ENCODE results near the gene SLC25A21. TPM values are rescaled to one million over a fixed set of nuclear protein-coding genes. Genes with fewer than 3 reads are reported as not detected.
A peak's percentile ranks its signal among the peaks of the same experiment; 100 is the strongest.
"Not testable (repeated sequence)": the region's sequence is repeated elsewhere in the genome, so short reads cannot be mapped to it uniquely, and the experiment has no call there.

Gene SLC25A21
- total RNA-seq, 1 donor from 2014 or later: 6.4 TPM

GRCh38 chr14:37181441-37181840 lies 9.0 kb upstream of the SLC25A21 start:
- H3K36me3 Mint-ChIP-seq: no peaks in the 10 kb centered on the region
- Histone ChIP-seq H3K27me3 (no peaks in the 10 kb centered on the region), H4K20me1 (ENCODE audit: low read depth) (no peaks in the 10 kb centered on the region), H3K9ac (no peak overlapping the region), H3K4me3 (no peak overlapping the region), H3K36me3 (no peaks in the 10 kb centered on the region), H3K27ac (no peak overlapping the region), H3K9me3 (ENCODE audit: low read depth) (no peaks in the 10 kb centered on the region), H3K4me1 (no peaks in the 10 kb centered on the region), H3F3A (ENCODE audit: low read depth) (no peaks in the 10 kb centered on the region), H3K4me2 (no peak overlapping the region), H3K79me2 (ENCODE audit: low read depth) (no peaks in the 10 kb centered on the region), H2AFZ (replicated peaks) (no peak overlapping the region)
- no peaks in the 10 kb centered on the region for H3K4me1 Mint-ChIP-seq
- DNase-seq (ENCODE audit: low spot score): no peak
- peaks cover 2% of the 10 kb centered on the region for H3K27me3 Mint-ChIP-seq (ENCODE audit: insufficient read depth, low read depth)
- H3K4me3 Mint-ChIP-seq: no peak overlapping the region
- no peaks in the 10 kb centered on the region for H3K9me3 Mint-ChIP-seq
- TF ChIP-seq EZH2 (IDR thresholded peaks at IDR 0.05): no peak
- no peak for TF ChIP-seq CTCF (IDR thresholded peaks at IDR 0.05)
- TF ChIP-seq EZH2phosphoT487 (IDR thresholded peaks at IDR 0.05): no peak
- no peak overlapping the region for H3K27ac Mint-ChIP-seq

- not testable (repeated sequence) for H4K20me1 ChIP-seq (ENCODE audit: low read depth); H3K4me3 Mint-ChIP-seq; H3F3A ChIP-seq (ENCODE audit: low read depth); H3K79me2 ChIP-seq (ENCODE audit: low read depth); H3K27me3 ChIP-seq; H3K9me3 ChIP-seq (ENCODE audit: low read depth); H3K4me2 ChIP-seq; H3K9ac ChIP-seq; H3K36me3 Mint-ChIP-seq; H3K27me3 Mint-ChIP-seq (ENCODE audit: insufficient read depth, low read depth); H3K4me1 Mint-ChIP-seq; H2AFZ ChIP-seq (replicated peaks); H3K27ac ChIP-seq; H3K9me3 Mint-ChIP-seq; H3K27ac Mint-ChIP-seq; H3K36me3 ChIP-seq; H3K4me1 ChIP-seq; H3K4me3 ChIP-seq; DNase-seq (ENCODE audit: low spot score)
Measured at GRCh38 chr14:37180886-37181285, 8.5 kb upstream of the SLC25A21 start.

- Mint-ChIP-seq H3K4me3 (no peak overlapping the region), H3K9me3 (no peaks in the 10 kb centered on the region), H3K27ac (no peak overlapping the region), H3K27me3 (ENCODE audit: insufficient read depth, low read depth) (peaks cover 2% of the 10 kb centered on the region), H3K36me3 (no peaks in the 10 kb centered on the region), H3K4me1 (no peaks in the 10 kb centered on the region)
- no peak for TF ChIP-seq CTCF (IDR thresholded peaks at IDR 0.05)
- TF ChIP-seq EZH2phosphoT487 (IDR thresholded peaks at IDR 0.05): no peak
- no peak for TF ChIP-seq EZH2 (IDR thresholded peaks at IDR 0.05)
- H3K27me3 ChIP-seq: no peaks in the 10 kb centered on the region
- no peaks in the 10 kb centered on the region for H3K79me2 ChIP-seq (ENCODE audit: low read depth)
- H3K4me2 ChIP-seq: no peak overlapping the region
- H3K27ac ChIP-seq: no peak overlapping the region
- no peaks in the 10 kb centered on the region for H3F3A ChIP-seq (ENCODE audit: low read depth)
- no peaks in the 10 kb centered on the region for H3K36me3 ChIP-seq
- no peak overlapping the region for H3K4me3 ChIP-seq
- no peaks in the 10 kb centered on the region for H4K20me1 ChIP-seq (ENCODE audit: low read depth)
- H3K4me1 ChIP-seq: peaks cover 1% of the 10 kb centered on the region
- DNase-seq (ENCODE audit: low spot score): no peak
- no peaks in the 10 kb centered on the region for H3K9me3 ChIP-seq (ENCODE audit: low read depth)
- no peak overlapping the region for H3K9ac ChIP-seq
- H2AFZ ChIP-seq (replicated peaks): no peak overlapping the region
Measured at GRCh38 chr14:37179896-37180502, 7.6 kb upstream of the SLC25A21 start.

GRCh38 chr14:37172936-37173614 lies 669 bp upstream of the SLC25A21 start:
- no peaks in the 10 kb centered on the region for H3K9me3 Mint-ChIP-seq
- Histone ChIP-seq H3F3A (ENCODE audit: low read depth) (peaks cover 15% of the 10 kb centered on the region), H3K4me1 (peaks cover 32% of the 10 kb centered on the region), H3K9me3 (ENCODE audit: low read depth) (no peaks in the 10 kb centered on the region), H3K36me3 (no peaks in the 10 kb centered on the region), H3K27ac (no peak overlapping the region), H2AFZ (replicated peaks) (peak overlapping the region; percentile 96), H3K27me3 (no peaks in the 10 kb centered on the region), H3K4me2 (peak overlapping the region; percentile 87), H3K79me2 (ENCODE audit: low read depth) (peaks cover 24% of the 10 kb centered on the region), H3K9ac (no peak overlapping the region), H4K20me1 (ENCODE audit: low read depth) (no peaks in the 10 kb centered on the region), H3K4me3 (peak overlapping the region; percentile 62)
- H3K36me3 Mint-ChIP-seq: no peaks in the 10 kb centered on the region
- peak overlapping the region; percentile 98 for H3K27ac Mint-ChIP-seq
- H3K27me3 Mint-ChIP-seq (ENCODE audit: insufficient read depth, low read depth): no peaks in the 10 kb centered on the region
- DNase-seq (ENCODE audit: low spot score): no peak
- peaks cover 10% of the 10 kb centered on the region for H3K4me1 Mint-ChIP-seq
- no peak for TF ChIP-seq EZH2 (IDR thresholded peaks at IDR 0.05)
- TF ChIP-seq EZH2phosphoT487 (IDR thresholded peaks at IDR 0.05): no peak
- no peak for TF ChIP-seq CTCF (IDR thresholded peaks at IDR 0.05)
- peak overlapping the region; percentile 96 for H3K4me3 Mint-ChIP-seq
